NCI-H82 (cell line): Measurements from ENCODE around the gene ACOD1.
"Not testable (repeated sequence)": the region's sequence is repeated elsewhere in the genome, so short reads cannot be mapped to it uniquely, and the experiment has no call there.

Source experiments
- DNase-seq: peaks from one replicate; lab custom pipeline; 2025; lab: John Stamatoyannopoulos, UW

ACOD1 gene

GRCh38 chr13:76948149-76948548 is at the start of gene ACOD1:
ACOD1 (plus strand) TSS chr13:76948511; CDS start chr13:76948559, 48 bp downstream.
- DNase-seq: no peak

GRCh38 chr13:76899066-76899465 is 49.2 kb upstream of the ACOD1 start:
- not testable (repeated sequence) for DNase-seq

GRCh38 chr13:76903544-76904162 is 44.7 kb upstream of the ACOD1 start:
- DNase-seq: peak; percentile 93

- DNase-seq: no peak
These were observed 43.8 kb upstream of the ACOD1 start for GRCh38 chr13:76904507-76904906.

- DNase-seq: no peak
These were observed 35.8 kb upstream of the ACOD1 start for GRCh38 chr13:76912476-76912875.

- DNase-seq: no peak
These were observed 34.4 kb upstream of the ACOD1 start for GRCh38 chr13:76913898-76914297.

GRCh38 chr13:76917095-76917494 is 31.2 kb upstream of the ACOD1 start:
- DNase-seq: no peak

- not testable (repeated sequence) for DNase-seq
These were observed 30.4 kb upstream of the ACOD1 start for GRCh38 chr13:76917755-76918481.

GRCh38 chr13:76921516-76921915 is 26.8 kb upstream of the ACOD1 start:
- no peak for DNase-seq

- no peak for DNase-seq
These were observed 23.2 kb upstream of the ACOD1 start for GRCh38 chr13:76925115-76925514.

- DNase-seq: no peak
These were observed 20.4 kb upstream of the ACOD1 start for GRCh38 chr13:76927955-76928354.

- DNase-seq: no peak
These were observed 19.9 kb upstream of the ACOD1 start for GRCh38 chr13:76928456-76928855.

- DNase-seq: no peak
These were observed 19.0 kb upstream of the ACOD1 start for GRCh38 chr13:76929320-76929719.

- no peak for DNase-seq
These were observed 18.4 kb upstream of the ACOD1 start for GRCh38 chr13:76929851-76930374.

- no peak for DNase-seq
These were observed 16.2 kb upstream of the ACOD1 start for GRCh38 chr13:76932076-76932475.

GRCh38 chr13:76934671-76935070 is 13.6 kb upstream of the ACOD1 start:
- DNase-seq: peak; percentile 6

GRCh38 chr13:76936763-76937162 is 11.5 kb upstream of the ACOD1 start:
- DNase-seq: no peak

- peak; percentile 12 for DNase-seq
These were observed 11.0 kb upstream of the ACOD1 start for GRCh38 chr13:76937281-76937820.

GRCh38 chr13:76939215-76939614 is 9.1 kb upstream of the ACOD1 start:
- no peak for DNase-seq

GRCh38 chr13:76942363-76942762 is 5.9 kb upstream of the ACOD1 start:
- DNase-seq: no peak

- no peak for DNase-seq
These were observed 4.7 kb upstream of the ACOD1 start for GRCh38 chr13:76943646-76944045.

- no peak for DNase-seq
These were observed 3.9 kb upstream of the ACOD1 start for GRCh38 chr13:76944456-76944855.

GRCh38 chr13:76950101-76950500 is 1.8 kb downstream of the ACOD1 start:
- DNase-seq: no peak
